ENCODE measurements around the gene AFF1.

AFF1 gene

GRCh38 chr4:87041141-87041540 is 106.3 kb downstream of the AFF1 start:
- Histone ChIP-seq H3K9ac (ENCODE audit: low read length) (no peak overlapping the region), H3K27me3 (replicated peaks; ENCODE audit: insufficient read depth, low read length) (no peaks in the 10 kb centered on the region), H3K4me1 (ENCODE audit: low read length) (peaks cover 7% of the 10 kb centered on the region; the same call in 1 of the 2 replicates), H3K4me2 (ENCODE audit: low read depth, low read length) (no peak overlapping the region), H3K36me3 (replicated peaks; ENCODE audit: insufficient read depth, low read length) (no peaks in the 10 kb centered on the region), H3K27ac (ENCODE audit: low read length) (no peak overlapping the region), H3K4me3 (ENCODE audit: low read length) (no peak overlapping the region), H3K9me2 (replicated peaks; ENCODE audit: insufficient read depth, low read length) (no peaks in the 10 kb centered on the region), H2AFZ (ENCODE audit: low read length) (no peak overlapping the region), H3K79me2 (ENCODE audit: low read length) (peaks cover 100% of the 10 kb centered on the region), H3F3A (ENCODE audit: insufficient read depth, low read length) (no peaks in the 10 kb centered on the region), H4K20me1 (ENCODE audit: insufficient read depth, low read length) (peaks cover 61% of the 10 kb centered on the region), H3K9me3 (replicated peaks; ENCODE audit: insufficient read depth, low read length) (no peaks in the 10 kb centered on the region)
- TF ChIP-seq EZH2 (optimal IDR thresholded peaks at IDR 0.05; ENCODE audit: low read depth, low read length) (no peak), EZH2phosphoT487 (IDR thresholded peaks at IDR 0.05; ENCODE audit: low read length) (no peak), CTCF (IDR thresholded peaks at IDR 0.05; ENCODE audit: low read length) (no peak)
- no peak for DNase-seq

- Histone ChIP-seq H3K9ac (ENCODE audit: low read length) (no peak overlapping the region), H3K79me2 (ENCODE audit: low read length) (peaks cover 100% of the 10 kb centered on the region), H2AFZ (ENCODE audit: low read length) (no peak overlapping the region), H3K4me2 (ENCODE audit: low read depth, low read length) (no peak overlapping the region), H3K27ac (ENCODE audit: low read length) (no peak overlapping the region), H3K36me3 (replicated peaks; ENCODE audit: insufficient read depth, low read length) (0 out of 2 replicates have a peak, but pooled peaks cover 1% of the 10 kb centered on the region), H3K9me3 (replicated peaks; ENCODE audit: insufficient read depth, low read length) (no peaks in the 10 kb centered on the region), H3K4me3 (ENCODE audit: low read length) (no peak overlapping the region), H3K9me2 (replicated peaks; ENCODE audit: insufficient read depth, low read length) (no peaks in the 10 kb centered on the region), H3K27me3 (replicated peaks; ENCODE audit: insufficient read depth, low read length) (no peaks in the 10 kb centered on the region), H4K20me1 (ENCODE audit: insufficient read depth, low read length) (peaks cover 55% of the 10 kb centered on the region), H3K4me1 (ENCODE audit: low read length) (peaks cover 6% of the 10 kb centered on the region; the same call in 1 of the 2 replicates), H3F3A (ENCODE audit: insufficient read depth, low read length) (no peaks in the 10 kb centered on the region)
- DNase-seq, result no peak
- no peak for TF ChIP-seq EZH2 (optimal IDR thresholded peaks at IDR 0.05; ENCODE audit: low read depth, low read length)
- TF ChIP-seq CTCF (IDR thresholded peaks at IDR 0.05; ENCODE audit: low read length), result no peak
- no peak for TF ChIP-seq EZH2phosphoT487 (IDR thresholded peaks at IDR 0.05; ENCODE audit: low read length)
These were observed 107.4 kb downstream of the AFF1 start for GRCh38 chr4:87042221-87042620.

GRCh38 chr4:87042986-87043820 is 108.4 kb downstream of the AFF1 start:
- Histone ChIP-seq H3K9me2 (replicated peaks; ENCODE audit: insufficient read depth, low read length) (no peaks in the 10 kb centered on the region), H3K27ac (ENCODE audit: low read length) (no peak overlapping the region), H3K4me2 (ENCODE audit: low read depth, low read length) (no peak overlapping the region), H4K20me1 (ENCODE audit: insufficient read depth, low read length) (peaks cover 46% of the 10 kb centered on the region), H3K9ac (ENCODE audit: low read length) (no peak overlapping the region), H3K9me3 (replicated peaks; ENCODE audit: insufficient read depth, low read length) (no peaks in the 10 kb centered on the region), H2AFZ (ENCODE audit: low read length) (no peak overlapping the region), H3K79me2 (ENCODE audit: low read length) (peaks cover 100% of the 10 kb centered on the region), H3K27me3 (replicated peaks; ENCODE audit: insufficient read depth, low read length) (no peaks in the 10 kb centered on the region), H3K36me3 (replicated peaks; ENCODE audit: insufficient read depth, low read length) (0 out of 2 replicates have a peak, but pooled peaks cover 5% of the 10 kb centered on the region), H3F3A (ENCODE audit: insufficient read depth, low read length) (no peaks in the 10 kb centered on the region), H3K4me3 (ENCODE audit: low read length) (no peak overlapping the region), H3K4me1 (ENCODE audit: low read length) (peaks cover 4% of the 10 kb centered on the region; the same call in 1 of the 2 replicates)
- no peak for DNase-seq
- TF ChIP-seq CTCF (IDR thresholded peaks at IDR 0.05; ENCODE audit: low read length) (no peak), EZH2phosphoT487 (IDR thresholded peaks at IDR 0.05; ENCODE audit: low read length) (no peak), EZH2 (optimal IDR thresholded peaks at IDR 0.05; ENCODE audit: low read depth, low read length) (no peak)
